A673 (cell line): ENCODE results near the gene CDKAL1.

ENCODE experiments used
- EZH2 ChIP-seq: fragments of 200-600 bp; sonication (generic); IDR thresholded peaks from 2 replicates; pipeline ENCODE4 v1.6.1; 2017; ENCODE audit warnings: borderline replicate concordance, low read depth, mild to moderate bottlenecking, mixed read lengths, antibody characterized with exemption, low read length; ENCODE audit not compliant: poor library complexity, severe bottlenecking
- TF ChIP-seq, protein P1 (sequence below): fragments of 300-800, 200-600 bp; sonication (generic); conservative IDR thresholded peaks from 2 replicates; pipeline ENCODE4 v1.5.1; 2017; ENCODE audit warnings: low read depth, mild to moderate bottlenecking, antibody characterized with exemption, low read length, moderate library complexity, mixed read lengths

DNA sequence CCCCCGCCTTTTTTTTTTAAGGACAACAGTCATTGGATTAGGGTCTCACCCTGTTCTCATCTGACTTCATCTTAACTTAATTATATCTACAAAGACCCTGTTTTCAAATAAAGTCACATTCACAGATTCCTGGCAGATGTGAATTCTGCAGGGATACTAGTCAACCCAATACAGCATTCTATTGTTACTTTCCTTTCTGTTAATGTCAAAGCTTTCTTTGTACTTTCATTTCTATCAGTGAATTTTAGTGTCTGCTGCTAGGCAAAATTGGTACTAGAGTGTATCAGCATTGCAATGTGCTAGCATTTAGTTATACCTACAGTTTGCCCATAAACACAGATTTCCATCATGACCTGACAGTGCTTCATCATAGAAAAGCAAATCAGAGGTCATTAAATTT is 281.9 kb downstream of the CDKAL1 start:
- TF ChIP-seq, protein P1, sequence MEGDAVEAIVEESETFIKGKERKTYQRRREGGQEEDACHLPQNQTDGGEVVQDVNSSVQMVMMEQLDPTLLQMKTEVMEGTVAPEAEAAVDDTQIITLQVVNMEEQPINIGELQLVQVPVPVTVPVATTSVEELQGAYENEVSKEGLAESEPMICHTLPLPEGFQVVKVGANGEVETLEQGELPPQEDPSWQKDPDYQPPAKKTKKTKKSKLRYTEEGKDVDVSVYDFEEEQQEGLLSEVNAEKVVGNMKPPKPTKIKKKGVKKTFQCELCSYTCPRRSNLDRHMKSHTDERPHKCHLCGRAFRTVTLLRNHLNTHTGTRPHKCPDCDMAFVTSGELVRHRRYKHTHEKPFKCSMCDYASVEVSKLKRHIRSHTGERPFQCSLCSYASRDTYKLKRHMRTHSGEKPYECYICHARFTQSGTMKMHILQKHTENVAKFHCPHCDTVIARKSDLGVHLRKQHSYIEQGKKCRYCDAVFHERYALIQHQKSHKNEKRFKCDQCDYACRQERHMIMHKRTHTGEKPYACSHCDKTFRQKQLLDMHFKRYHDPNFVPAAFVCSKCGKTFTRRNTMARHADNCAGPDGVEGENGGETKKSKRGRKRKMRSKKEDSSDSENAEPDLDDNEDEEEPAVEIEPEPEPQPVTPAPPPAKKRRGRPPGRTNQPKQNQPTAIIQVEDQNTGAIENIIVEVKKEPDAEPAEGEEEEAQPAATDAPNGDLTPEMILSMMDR = no peak
- no peak for TF ChIP-seq EZH2
